IPS DF 6.9 (cell line): Measurements from ENCODE around the gene EML6.

ENCODE experiments used
- DNase-seq: peaks from one replicate; pipeline ENCODE4 v3.0.0-alpha.2; 2013; ENCODE audit warnings: low read depth, low spot score
- H3K27ac ChIP-seq: one replicate; pipeline ENCODE4 v1.5.1; 2013; ENCODE audit warnings: low read length, control low read depth
- H3K27me3 ChIP-seq: 2 replicates; pipeline ENCODE4 v1.6.1; 2013; ENCODE audit warnings: mild to moderate bottlenecking, low read length; ENCODE audit not compliant: control insufficient read depth, insufficient read depth
- H3K36me3 ChIP-seq: 2 replicates; pipeline ENCODE4 v1.6.1; 2013; ENCODE audit warnings: low read length; ENCODE audit not compliant: control insufficient read depth, insufficient read depth
- H3K4me1 ChIP-seq: 2 replicates; pipeline ENCODE4 v1.6.1; 2013; ENCODE audit warnings: low read length; ENCODE audit not compliant: control insufficient read depth, insufficient read depth
- H3K4me3 ChIP-seq: 2 replicates; pipeline ENCODE4 v1.5.1; 2013; ENCODE audit warnings: mild to moderate bottlenecking, low read length
- H3K9me3 ChIP-seq: 2 replicates; pipeline ENCODE4 v1.6.1; 2013; ENCODE audit warnings: low read length, inconsistent platforms; ENCODE audit not compliant: control insufficient read depth, insufficient read depth
- WGBS: extraction: QIAGEN DNeasy Blood & Tissue Kit; methylation state at CpG from one replicate; pipeline ENCODE4 v1.1.7; 2013; ENCODE audit warnings: mixed read lengths, missing lambda C conversion rate; ENCODE audit not compliant: insufficient read length, insufficient coverage; 5-methylcytosine and 5-hydroxymethylcytosine counted together

Gene EML6

GRCh38 chr2:54950811-54951210 is 227.3 kb downstream of the EML6 start:
- no CpG with 5 or more reads among the region's 3 CpGs for WGBS
- no peak for DNase-seq
- H3K27me3 ChIP-seq, result no peaks in the 10 kb centered on the region
- no peak overlapping the region for H3K27ac ChIP-seq
- H3K36me3 ChIP-seq, result no peaks in the 10 kb centered on the region
- H3K4me1 ChIP-seq, result no peaks in the 10 kb centered on the region
- no peak overlapping the region for H3K4me3 ChIP-seq
- no peaks in the 10 kb centered on the region for H3K9me3 ChIP-seq

GRCh38 chr2:54952425-54952824 is 229.0 kb downstream of the EML6 start:
- no CpG with 5 or more reads among the region's 5 CpGs for WGBS
- Histone ChIP-seq H3K4me3 (no peak overlapping the region), H3K9me3 (no peaks in the 10 kb centered on the region), H3K36me3 (no peaks in the 10 kb centered on the region), H3K27me3 (no peaks in the 10 kb centered on the region), H3K4me1 (0 out of 2 replicates have a peak, but pooled peaks cover 2% of the 10 kb centered on the region), H3K27ac (no peak overlapping the region)
- no peak for DNase-seq

GRCh38 chr2:54952978-54953456 is 229.6 kb downstream of the EML6 start:
- no peak for DNase-seq
- no peaks in the 10 kb centered on the region for H3K36me3 ChIP-seq
- no peaks in the 10 kb centered on the region for H3K27me3 ChIP-seq
- no peak overlapping the region for H3K4me3 ChIP-seq
- no peak overlapping the region for H3K27ac ChIP-seq
- H3K4me1 ChIP-seq, result 0 out of 2 replicates have a peak, but pooled peaks cover 3% of the 10 kb centered on the region
- no peaks in the 10 kb centered on the region for H3K9me3 ChIP-seq
- no CpG with 5 or more reads among the region's 9 CpGs for WGBS

GRCh38 chr2:54954158-54954557 is 230.7 kb downstream of the EML6 start:
- DNase-seq, result no peak
- Histone ChIP-seq H3K36me3 (no peaks in the 10 kb centered on the region), H3K4me3 (no peak overlapping the region), H3K4me1 (0 out of 2 replicates have a peak, but pooled peaks cover 3% of the 10 kb centered on the region), H3K27ac (no peak overlapping the region), H3K27me3 (no peaks in the 10 kb centered on the region), H3K9me3 (no peaks in the 10 kb centered on the region)
- no CpG with 5 or more reads among the region's 8 CpGs for WGBS

GRCh38 chr2:54954705-54955357 is 231.4 kb downstream of the EML6 start:
- no peaks in the 10 kb centered on the region for H3K9me3 ChIP-seq
- H3K27me3 ChIP-seq, result no peaks in the 10 kb centered on the region
- no peak for DNase-seq
- H3K4me1 ChIP-seq, result 0 out of 2 replicates have a peak, but pooled peaks cover 3% of the 10 kb centered on the region
- H3K36me3 ChIP-seq, result no peaks in the 10 kb centered on the region
- H3K27ac ChIP-seq, result no peak overlapping the region
- H3K4me3 ChIP-seq, result no peak overlapping the region
- WGBS, result no CpG with 5 or more reads among the region's 3 CpGs

GRCh38 chr2:54955358-54956110 is 232.1 kb downstream of the EML6 start:
- no peak overlapping the region for H3K4me3 ChIP-seq
- H3K4me1 ChIP-seq, result 0 out of 2 replicates have a peak, but pooled peaks cover 3% of the 10 kb centered on the region
- no CpG with 5 or more reads among the region's 9 CpGs for WGBS
- no peaks in the 10 kb centered on the region for H3K27me3 ChIP-seq
- no peak for DNase-seq
- H3K27ac ChIP-seq, result no peak overlapping the region
- no peaks in the 10 kb centered on the region for H3K36me3 ChIP-seq
- H3K9me3 ChIP-seq, result no peaks in the 10 kb centered on the region

GRCh38 chr2:54956111-54956627 is 232.7 kb downstream of the EML6 start:
- Histone ChIP-seq H3K27ac (no peak overlapping the region), H3K27me3 (no peaks in the 10 kb centered on the region), H3K4me3 (no peak overlapping the region), H3K9me3 (no peaks in the 10 kb centered on the region), H3K4me1 (0 out of 2 replicates have a peak, but pooled peaks cover 3% of the 10 kb centered on the region), H3K36me3 (no peaks in the 10 kb centered on the region)
- no CpG with 5 or more reads among the region's 2 CpGs for WGBS
- no peak for DNase-seq

- Histone ChIP-seq H3K9me3 (no peaks in the 10 kb centered on the region), H3K4me1 (0 out of 2 replicates have a peak, but pooled peaks cover 3% of the 10 kb centered on the region), H3K4me3 (no peak overlapping the region), H3K27me3 (no peaks in the 10 kb centered on the region), H3K27ac (no peak overlapping the region), H3K36me3 (no peaks in the 10 kb centered on the region)
- no CpG with 5 or more reads among the region's 18 CpGs for WGBS
- DNase-seq, result no peak
These were observed 234.0 kb downstream of the EML6 start for GRCh38 chr2:54957321-54957999.

GRCh38 chr2:54958717-54959371 is 235.4 kb downstream of the EML6 start:
- WGBS, result no CpG with 5 or more reads among the region's 14 CpGs
- Histone ChIP-seq H3K36me3 (no peaks in the 10 kb centered on the region), H3K27ac (no peak overlapping the region)

GRCh38 chr2:54960164-54960563 is 236.7 kb downstream of the EML6 start:
- Histone ChIP-seq H3K36me3 (no peaks in the 10 kb centered on the region), H3K4me1 (0 out of 2 replicates have a peak, but pooled peaks cover 3% of the 10 kb centered on the region), H3K27ac (no peak overlapping the region), H3K27me3 (no peaks in the 10 kb centered on the region), H3K4me3 (no peak overlapping the region), H3K9me3 (no peaks in the 10 kb centered on the region)
- no CpG with 5 or more reads among the region's 7 CpGs for WGBS
- no peak for DNase-seq

More at GRCh38 chr2:54958717-54959371, 235.4 kb downstream of the EML6 start:
- no peaks in the 10 kb centered on the region for H3K27me3 ChIP-seq
- no peaks in the 10 kb centered on the region for H3K9me3 ChIP-seq
- H3K4me1 ChIP-seq, result 0 out of 2 replicates have a peak, but pooled peaks cover 3% of the 10 kb centered on the region
- no peak overlapping the region for H3K4me3 ChIP-seq
- DNase-seq, result no peak
